Mononuclear cell (primary cell): ENCODE data around the gene RPS27L. TPM values are rescaled to one million over a fixed set of nuclear protein-coding genes. Genes with fewer than 3 reads are reported as not detected.

Experiments
- H3K27me3 ChIP-seq: 2 replicates; pipeline ENCODE4 v1.6.0; 2011; ENCODE audit warnings: low read length, control low read depth; ENCODE audit not compliant: insufficient read depth
- H3K4me1 ChIP-seq: 2 replicates; pipeline ENCODE4 v1.5.1; 2011; ENCODE audit warnings: mild to moderate bottlenecking, low read length, control low read depth; ENCODE audit not compliant: insufficient read depth
- H3K4me3 ChIP-seq: 2 replicates; pipeline ENCODE4 v1.5.1; 2011; ENCODE audit warnings: mild to moderate bottlenecking, low read length, moderate library complexity
- H3K9me3 ChIP-seq: 2 replicates; pipeline ENCODE4 v1.5.1; 2011; ENCODE audit warnings: low read depth, mild to moderate bottlenecking, control low read depth, low read length
- total RNA-seq: library from RNA; depleted of rRNA; stranded (reverse); fragments of >200 nt; gene quantifications from one replicate; pipeline ENCODE4 v1.2.3, GENCODE V29; 2012

RPS27L gene
- total RNA-seq, 1 donor: 35.6 TPM

DNA sequence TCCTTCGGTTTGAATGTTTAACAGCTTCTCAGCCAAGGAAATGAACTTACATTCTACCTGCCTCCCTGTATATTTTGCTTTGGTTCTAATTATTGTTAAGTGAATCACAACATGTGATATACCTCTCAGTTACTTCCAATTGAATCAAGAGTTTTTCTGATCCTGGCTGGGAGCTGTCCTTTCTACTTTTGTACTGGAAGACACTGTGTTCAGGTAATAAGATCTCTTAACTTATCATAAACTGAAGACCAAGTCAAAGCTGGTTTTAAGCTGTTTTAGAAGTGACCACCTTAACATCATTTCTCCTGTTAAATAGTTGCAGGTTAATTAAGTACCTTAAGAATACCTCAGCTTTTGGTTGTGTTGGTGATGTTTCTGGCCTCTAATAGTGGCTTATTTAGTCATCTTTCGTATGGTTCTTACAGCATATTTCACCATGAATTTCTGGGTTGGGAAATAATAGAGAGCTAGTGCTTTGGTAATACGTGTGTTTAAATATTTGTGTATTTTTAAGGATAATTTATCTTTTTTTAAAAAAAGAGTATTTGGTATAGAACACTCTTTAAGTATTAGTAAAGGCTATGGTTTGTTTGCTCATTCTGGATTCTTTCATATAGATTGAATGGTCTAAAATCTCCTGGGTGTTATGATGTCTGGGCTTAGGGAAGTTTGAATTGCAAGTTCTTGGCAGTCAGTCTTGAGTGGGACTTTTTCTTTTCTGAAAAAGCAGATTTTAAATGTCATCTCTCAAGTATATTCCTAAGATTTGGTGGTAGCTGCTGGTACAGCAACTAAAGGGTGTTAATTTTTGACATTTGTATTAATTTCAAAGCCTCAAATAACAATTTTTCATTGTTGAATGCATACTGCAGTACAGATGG, 33.7 kb upstream of the RPS27L start:
- Histone ChIP-seq H3K9me3 (no peaks in the 10 kb centered on the region), H3K4me1 (peaks cover 62% of the 10 kb centered on the region), H3K4me3 (peak overlapping the region; percentile 89)

DNA sequence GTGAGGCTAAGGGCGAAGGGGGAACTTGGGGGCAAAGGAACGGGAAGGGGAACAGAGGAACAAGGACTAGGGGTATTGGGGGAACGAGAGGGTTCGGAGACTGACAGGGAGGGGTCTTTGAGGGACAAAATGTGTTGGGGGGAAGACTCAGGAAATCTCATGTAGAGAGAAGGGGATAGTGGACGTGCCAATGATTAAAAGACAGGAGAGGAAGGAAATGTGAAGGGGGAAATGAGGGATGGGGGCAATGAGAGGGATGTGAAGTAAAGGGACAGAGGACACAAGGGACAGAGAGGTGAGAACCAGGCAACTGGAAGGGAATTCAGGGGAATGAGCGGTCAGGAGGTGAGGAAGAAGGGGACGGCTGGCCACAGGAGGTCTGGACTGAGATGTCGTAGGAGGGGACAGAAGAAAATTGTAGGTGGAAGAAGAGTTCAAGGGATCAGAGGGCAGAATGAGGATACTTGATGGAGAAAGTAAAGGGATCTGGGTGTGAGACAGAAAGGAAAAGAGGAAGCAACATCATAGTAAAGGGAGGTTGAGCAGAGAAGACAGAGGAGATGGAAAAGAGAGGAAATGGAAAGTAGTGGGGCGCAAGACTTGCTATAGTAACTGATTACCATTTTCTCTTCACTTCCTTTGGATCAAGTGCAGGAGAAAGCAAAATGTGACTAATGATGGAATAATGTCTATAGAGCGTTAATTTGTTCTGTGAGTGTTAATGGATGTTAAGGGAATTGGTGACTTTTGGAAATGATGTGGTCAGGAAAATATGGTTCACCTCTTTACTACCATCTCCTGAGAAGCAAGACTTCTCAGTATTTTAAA, 32.9 kb upstream of the RPS27L start:
- H3K4me1 ChIP-seq: peaks cover 53% of the 10 kb centered on the region
- peak overlapping the region; percentile 89 for H3K4me3 ChIP-seq
- H3K9me3 ChIP-seq: no peaks in the 10 kb centered on the region
- no peaks in the 10 kb centered on the region for H3K27me3 ChIP-seq

More for the DNA sequence above, 33.7 kb upstream of the RPS27L start:
- H3K27me3 ChIP-seq: no peaks in the 10 kb centered on the region

DNA sequence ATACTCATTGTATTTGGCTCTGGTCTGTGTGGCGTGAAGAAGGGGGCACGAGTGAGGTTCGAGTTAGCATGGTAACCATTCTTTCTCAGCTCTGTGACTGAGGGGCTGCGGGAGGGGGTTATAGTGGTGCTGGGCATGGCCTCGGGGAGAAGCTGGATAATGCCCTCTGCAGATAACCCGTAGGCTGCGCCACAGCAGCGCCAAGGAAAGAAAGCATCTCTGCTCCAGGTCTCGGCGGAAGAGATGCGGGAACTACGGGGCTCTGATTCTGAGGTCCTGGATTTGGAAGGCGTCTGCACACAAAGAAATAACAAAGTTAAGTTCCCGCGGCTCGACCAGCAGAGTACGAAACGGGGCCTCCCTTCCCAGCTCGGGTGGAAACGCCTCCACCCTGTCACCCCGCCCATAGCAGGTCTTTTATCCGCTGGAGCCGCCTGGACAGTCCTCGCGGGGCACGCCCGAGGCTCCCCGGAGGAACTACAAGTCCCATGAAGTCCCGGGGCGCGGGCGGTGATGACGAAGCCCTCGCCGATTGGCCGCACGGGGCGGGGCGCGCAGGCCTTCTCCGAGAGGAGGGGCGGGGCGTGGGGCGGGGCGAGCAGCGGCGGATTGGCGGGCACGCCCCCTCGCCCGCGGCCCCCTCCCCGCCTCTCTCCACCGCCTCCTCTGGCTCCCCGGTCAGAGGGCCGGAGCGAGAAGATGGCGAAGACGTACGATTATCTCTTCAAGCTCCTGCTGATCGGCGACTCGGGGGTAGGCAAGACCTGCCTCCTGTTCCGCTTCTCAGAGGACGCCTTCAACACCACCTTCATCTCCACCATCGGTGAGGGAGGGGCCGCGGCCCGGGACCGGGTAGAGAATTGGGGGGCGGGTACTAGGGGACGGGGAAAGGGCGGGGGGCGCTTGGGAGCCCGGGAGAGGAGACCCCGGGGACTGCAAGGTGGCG, 31.9 kb upstream of the RPS27L start, which contains the start of gene RAB8B:
Gene RAB8B, plus strand, starts transcription at position 681 of the 946 bp plus-strand sequence. Its CDS starts 19 bp downstream, at position 700.
- H3K4me1 ChIP-seq: peaks cover 45% of the 10 kb centered on the region
- H3K27me3 ChIP-seq: no peaks in the 10 kb centered on the region
- no peaks in the 10 kb centered on the region for H3K9me3 ChIP-seq
- H3K4me3 ChIP-seq: peak within 1 kb of the TSS; percentile 89

DNA sequence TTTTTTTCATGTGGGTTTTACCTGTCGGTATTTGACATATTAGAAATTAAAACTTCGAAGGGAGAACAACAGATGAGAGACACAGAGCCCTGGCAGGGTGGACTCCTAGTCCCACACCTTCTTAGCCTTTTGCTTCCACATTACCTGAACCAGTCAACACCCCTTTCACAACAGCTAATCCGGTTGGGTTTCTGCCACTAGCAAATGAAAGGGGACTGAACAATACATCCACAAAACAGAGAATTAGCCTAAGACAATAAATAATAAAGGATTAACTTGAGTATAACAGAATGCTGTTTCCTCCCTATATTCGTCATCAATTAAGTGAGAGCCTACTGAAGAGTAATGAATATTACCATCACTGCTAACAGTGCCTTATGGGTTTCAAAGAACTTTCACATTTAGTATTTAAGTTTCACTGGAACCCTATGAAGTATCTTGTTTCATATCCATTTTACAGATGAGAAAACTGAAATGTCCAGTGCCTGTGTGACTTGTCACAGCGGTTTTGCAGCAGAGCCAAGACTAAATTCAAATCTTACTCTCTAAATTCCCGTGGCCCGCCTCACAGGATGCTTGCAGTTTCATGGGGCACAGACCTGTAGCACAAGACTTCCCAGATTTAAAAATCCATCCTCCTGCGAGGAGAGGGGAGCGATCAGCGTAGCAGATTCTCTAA, 31.1 kb upstream of the RPS27L start:
- peak overlapping the region; percentile 89 for H3K4me3 ChIP-seq
- H3K27me3 ChIP-seq: no peaks in the 10 kb centered on the region
- H3K9me3 ChIP-seq: no peaks in the 10 kb centered on the region
- H3K4me1 ChIP-seq: peaks cover 37% of the 10 kb centered on the region

DNA sequence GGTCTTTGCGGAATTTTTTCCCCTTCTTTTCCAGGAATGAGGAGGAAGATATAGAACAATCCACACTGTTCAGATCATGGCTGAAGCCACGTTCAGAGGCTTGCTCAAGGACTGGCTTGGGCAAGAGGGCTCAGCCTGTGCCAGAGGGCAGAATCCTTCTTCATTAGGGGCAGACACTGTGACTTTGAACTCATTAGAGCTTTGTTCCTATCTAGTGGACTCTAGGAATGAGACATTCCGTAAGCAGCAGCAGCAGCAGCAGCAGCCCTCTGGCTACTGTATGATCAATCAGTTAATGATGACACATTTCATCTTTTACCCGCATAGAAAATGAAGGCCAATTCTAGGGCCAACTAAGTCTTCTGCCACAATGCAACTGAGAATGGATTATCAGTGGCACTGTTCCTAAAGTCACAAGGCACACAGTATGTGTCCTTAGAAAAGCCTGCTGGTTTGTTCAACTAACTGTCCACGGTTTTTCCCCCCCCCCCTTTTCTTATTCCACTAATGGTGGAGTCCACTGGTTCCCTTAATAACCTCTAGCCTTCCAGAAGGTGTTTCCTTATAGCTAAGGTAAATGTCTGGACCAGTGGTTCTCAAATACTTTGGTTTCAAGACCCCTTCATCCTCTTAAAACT, 30.4 kb upstream of the RPS27L start:
- Histone ChIP-seq H3K9me3 (no peaks in the 10 kb centered on the region), H3K4me3 (no peak overlapping the region), H3K4me1 (peaks cover 30% of the 10 kb centered on the region), H3K27me3 (no peaks in the 10 kb centered on the region)

DNA sequence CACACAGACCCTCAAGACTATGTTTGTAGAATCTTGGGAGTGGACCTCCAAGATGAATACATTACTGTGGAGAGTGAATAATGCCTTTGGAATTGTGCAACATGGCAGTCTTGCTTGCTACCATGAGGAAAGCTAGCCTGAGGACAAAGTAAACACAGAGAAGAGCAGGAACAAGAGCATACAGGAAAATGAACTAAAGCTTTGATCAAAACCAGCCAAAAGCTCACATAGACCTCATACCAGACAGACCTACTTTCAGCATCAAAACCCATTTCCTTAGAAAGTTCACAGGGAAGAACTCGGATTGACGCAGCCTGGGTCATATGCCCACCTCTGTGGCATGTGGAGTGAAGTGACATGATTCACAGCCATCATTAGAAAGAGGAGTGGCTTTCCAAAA, 28.8 kb upstream of the RPS27L start:
- peaks cover 14% of the 10 kb centered on the region for H3K4me1 ChIP-seq
- no peaks in the 10 kb centered on the region for H3K27me3 ChIP-seq
- H3K9me3 ChIP-seq: no peaks in the 10 kb centered on the region
- H3K4me3 ChIP-seq: no peak overlapping the region

DNA sequence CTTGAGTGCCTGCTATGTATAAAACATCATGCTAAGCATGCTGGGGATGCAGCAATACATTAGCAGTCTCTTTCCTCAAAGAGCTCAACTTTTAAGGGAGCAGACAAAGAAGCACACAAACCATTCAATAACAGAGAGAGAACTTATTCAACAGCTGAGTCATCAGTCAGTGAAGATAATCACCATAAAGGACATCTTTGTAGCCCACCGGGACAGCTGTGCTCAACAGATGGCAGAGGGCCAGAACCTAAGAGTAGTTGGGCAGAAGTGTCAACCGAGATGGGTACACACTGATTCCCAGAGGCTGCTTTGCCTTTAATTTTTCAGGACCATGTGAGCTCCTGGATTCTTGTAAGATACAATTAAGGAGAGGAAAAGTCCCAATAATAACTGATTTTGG, 27.9 kb upstream of the RPS27L start:
- H3K27me3 ChIP-seq: no peaks in the 10 kb centered on the region
- H3K9me3 ChIP-seq: no peaks in the 10 kb centered on the region
- no peak overlapping the region for H3K4me3 ChIP-seq
- peaks cover 7% of the 10 kb centered on the region for H3K4me1 ChIP-seq

DNA sequence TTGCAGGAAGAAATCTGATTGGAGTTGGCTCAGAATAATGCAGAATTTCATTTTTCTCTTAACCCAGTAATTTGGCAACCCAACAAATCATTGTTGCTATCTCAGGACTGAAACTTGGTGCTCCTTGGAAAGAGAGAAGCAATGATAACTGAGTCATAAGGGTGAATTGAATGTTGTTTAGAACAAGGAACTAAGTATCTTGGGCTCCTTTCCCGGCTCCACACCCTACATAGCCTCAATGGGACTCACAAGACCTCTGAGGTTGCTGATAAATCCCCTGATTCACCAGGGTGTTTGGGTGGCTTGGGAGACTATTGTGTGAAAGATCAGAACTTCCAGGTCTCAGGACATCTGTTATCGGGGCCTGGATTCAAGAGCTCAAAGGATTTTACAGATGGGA, 24.4 kb upstream of the RPS27L start:
- Histone ChIP-seq H3K27me3 (no peaks in the 10 kb centered on the region), H3K4me1 (no peaks in the 10 kb centered on the region), H3K4me3 (no peak overlapping the region), H3K9me3 (no peaks in the 10 kb centered on the region)

DNA sequence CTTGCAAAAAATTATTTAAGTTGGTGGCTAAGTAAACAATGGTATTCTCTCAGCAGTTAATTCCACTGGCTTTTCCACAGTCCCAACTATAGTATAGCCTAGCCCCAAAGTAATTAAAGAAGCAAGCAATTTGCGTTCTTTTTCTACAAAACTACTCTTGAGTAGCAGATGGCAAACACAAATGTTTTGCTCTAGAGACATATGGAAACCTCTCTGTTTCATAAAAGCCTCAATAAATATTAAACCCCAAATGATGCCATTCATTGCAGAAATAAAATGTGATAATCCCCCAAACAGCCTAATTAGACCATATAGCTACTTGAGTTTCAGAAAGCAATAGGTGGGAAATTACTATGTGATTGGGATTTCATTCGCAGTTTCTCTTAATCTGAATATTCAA, 23.5 kb upstream of the RPS27L start:
- Histone ChIP-seq H3K9me3 (no peaks in the 10 kb centered on the region), H3K4me3 (no peak overlapping the region), H3K27me3 (no peaks in the 10 kb centered on the region), H3K4me1 (no peaks in the 10 kb centered on the region)

DNA sequence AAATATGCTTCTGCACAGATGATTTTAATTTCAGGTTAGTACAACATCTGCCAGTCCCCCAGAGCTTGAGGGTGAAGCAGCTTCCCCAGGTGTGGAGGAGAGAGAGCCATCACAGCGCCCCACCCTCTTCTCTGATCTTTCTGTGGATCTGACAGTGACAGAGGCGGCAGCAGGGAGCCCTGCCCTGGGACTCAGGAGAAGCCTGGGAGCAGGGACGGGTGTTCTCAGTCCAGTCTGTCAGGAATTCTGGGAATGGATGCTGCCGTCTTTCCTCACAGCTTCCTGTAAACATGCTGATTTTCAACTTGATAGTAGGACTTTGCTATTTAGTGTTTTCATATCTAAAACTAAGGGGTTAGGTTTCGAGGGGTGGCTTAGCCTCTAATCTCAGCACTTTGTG, 20.8 kb upstream of the RPS27L start:
- Histone ChIP-seq H3K4me1 (no peaks in the 10 kb centered on the region), H3K27me3 (no peaks in the 10 kb centered on the region), H3K4me3 (no peak overlapping the region), H3K9me3 (no peaks in the 10 kb centered on the region)

DNA sequence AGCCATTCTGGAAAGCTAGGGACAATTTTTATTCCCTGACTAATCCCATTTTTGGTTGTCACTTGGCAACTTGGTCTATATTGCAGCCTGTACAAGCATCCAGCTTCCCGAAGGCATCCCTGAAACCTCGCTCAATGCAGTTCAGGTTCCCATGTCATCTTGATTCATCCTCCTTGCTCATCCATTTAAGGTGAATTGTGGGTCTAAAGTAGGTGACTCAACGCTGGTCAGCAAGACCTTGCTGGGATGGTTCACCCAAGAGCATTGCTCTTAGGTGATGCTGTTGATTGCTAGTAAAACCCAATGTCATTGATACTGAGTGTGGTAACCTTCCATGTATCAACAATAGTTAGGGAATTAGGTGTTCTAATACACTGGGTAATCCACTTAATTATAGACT, 19.0 kb upstream of the RPS27L start:
- Histone ChIP-seq H3K9me3 (no peaks in the 10 kb centered on the region), H3K27me3 (no peaks in the 10 kb centered on the region), H3K4me1 (no peaks in the 10 kb centered on the region), H3K4me3 (no peak overlapping the region)

DNA sequence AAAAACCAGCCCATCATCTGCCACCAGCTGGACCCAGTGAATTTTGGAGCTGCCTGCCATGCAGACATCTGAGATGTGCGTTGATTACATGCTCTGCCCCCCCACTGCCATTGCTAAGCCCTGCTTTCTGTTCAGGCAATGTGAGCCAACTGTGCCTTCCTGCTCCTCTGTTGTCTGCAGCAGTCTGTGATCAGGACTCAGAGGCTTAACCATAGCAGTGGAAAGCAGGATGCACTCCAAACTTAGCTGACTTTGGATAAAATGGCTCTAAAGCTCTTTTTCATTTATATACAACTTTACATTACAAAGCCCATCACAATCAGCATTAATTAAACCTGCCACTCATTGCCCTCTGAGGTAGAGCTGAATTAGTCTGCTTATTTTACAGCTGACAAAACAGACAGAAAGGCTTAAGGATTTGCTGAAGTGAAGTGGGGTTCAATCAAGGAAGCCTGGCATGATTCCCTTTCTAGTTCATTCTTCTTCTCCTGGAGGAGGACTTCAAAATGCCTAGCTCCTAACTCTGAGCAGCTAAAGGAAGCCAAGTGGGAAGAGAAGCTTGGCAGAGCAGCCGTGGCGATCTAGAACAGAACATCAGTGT, 15.7 kb upstream of the RPS27L start:
- Histone ChIP-seq H3K27me3 (no peaks in the 10 kb centered on the region), H3K9me3 (no peaks in the 10 kb centered on the region), H3K4me1 (no peaks in the 10 kb centered on the region), H3K4me3 (no peak overlapping the region)

DNA sequence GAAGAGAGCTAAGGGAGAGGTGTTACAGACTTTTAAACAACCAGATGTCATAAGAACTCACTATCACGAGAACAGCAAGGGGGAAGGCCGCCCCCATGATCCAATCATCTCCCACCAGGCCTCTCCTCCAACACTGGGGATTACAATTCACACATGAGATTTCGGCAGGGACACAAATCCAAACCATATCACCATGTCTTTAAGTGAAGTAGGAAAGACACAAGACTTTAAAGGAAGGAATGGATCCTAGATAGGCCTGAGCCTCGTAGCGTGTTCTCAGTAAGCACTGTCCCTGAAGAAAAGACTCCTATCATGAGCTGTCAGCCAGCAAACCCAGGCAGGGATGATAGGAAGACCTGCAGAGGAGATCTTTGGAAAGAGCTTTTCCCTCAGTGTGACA, 15.1 kb upstream of the RPS27L start:
- no peaks in the 10 kb centered on the region for H3K9me3 ChIP-seq
- no peak overlapping the region for H3K4me3 ChIP-seq
- no peaks in the 10 kb centered on the region for H3K27me3 ChIP-seq
- H3K4me1 ChIP-seq: no peaks in the 10 kb centered on the region
